DMS79 (cell line): ENCODE results near the gene ADAMTS15.

ENCODE experiments used
- DNase-seq: peaks from one replicate; lab custom pipeline; 2025; lab: John Stamatoyannopoulos, UW

ADAMTS15 gene

GRCh38 chr11:130478204-130478701 lies 29.8 kb downstream of the ADAMTS15 start:
- DNase-seq, result no peak

DNA sequence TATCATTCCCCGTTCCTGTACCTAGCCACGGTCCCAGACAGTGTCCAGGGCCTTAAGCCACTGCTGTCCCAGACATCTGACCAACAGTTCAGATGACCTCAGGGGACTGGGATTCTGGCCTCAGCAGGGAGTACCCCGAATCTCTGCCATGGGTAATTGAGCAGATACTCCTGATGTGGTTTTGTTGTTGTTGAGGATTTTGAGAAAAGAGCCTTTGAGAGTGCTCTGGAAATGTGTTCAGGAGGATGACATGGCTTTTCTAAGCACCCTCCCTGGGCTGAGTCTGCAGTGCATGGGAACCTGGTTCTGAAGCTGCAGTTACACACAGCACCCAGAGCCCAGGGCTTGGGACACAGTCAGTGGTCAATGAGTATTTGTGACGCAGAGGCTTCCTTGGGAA lies 30.4 kb downstream of the ADAMTS15 start:
- DNase-seq, result no peak

DNA sequence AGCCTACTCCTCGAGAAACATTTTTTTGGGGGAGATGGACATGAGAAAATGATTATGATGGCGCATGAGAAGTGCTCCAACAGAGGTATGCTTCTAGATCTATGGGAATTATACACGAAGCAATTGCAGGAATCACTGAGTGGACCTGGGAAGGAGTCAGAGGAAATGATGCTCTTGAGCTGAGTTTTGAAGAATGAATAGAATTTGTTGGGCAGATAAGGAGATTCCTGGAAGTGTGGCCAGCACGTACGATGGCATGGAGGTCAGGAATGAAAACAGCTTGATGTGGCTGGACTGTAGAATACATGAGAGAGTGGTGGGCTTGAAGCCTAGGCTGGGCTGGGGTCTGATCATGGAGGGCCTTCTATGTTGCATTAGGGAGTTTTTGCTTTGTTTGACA lies 31.7 kb downstream of the ADAMTS15 start:
- no peak for DNase-seq

GRCh38 chr11:130480711-130481140 lies 32.3 kb downstream of the ADAMTS15 start:
- DNase-seq, result no peak

GRCh38 chr11:130483124-130483523 lies 34.7 kb downstream of the ADAMTS15 start:
- no peak for DNase-seq

- no peak for DNase-seq
These were observed 37.5 kb downstream of the ADAMTS15 start for GRCh38 chr11:130485983-130486382.

DNA sequence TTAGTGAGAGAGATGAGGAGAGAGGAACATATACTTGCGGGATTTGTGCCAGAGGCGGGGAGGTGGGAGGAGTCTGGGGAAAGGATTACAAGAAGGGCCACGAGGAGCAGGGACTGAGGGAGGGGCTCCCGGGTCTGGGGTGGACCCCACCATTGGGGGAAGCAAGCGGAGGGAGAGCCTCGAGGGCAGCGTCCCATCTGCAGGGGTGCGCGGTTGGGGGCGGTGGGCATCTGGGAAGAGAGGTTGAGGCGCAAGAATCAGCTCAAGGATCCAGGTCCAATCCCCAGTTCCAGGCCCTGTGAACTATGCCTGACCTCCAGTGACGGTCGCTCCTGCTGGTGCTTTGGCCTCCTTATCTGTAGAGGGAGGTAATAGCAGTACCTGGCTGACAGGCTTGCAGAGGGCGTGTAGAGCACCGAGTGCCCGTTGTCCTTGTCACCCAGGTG lies 38.0 kb downstream of the ADAMTS15 start:
- no peak for DNase-seq

- DNase-seq, result no peak
These were observed 38.8 kb downstream of the ADAMTS15 start for GRCh38 chr11:130486987-130487923.

- no peak for DNase-seq
These were observed 39.7 kb downstream of the ADAMTS15 start for GRCh38 chr11:130487924-130488815.

GRCh38 chr11:130488848-130489584 lies 40.6 kb downstream of the ADAMTS15 start:
- no peak for DNase-seq

DNA sequence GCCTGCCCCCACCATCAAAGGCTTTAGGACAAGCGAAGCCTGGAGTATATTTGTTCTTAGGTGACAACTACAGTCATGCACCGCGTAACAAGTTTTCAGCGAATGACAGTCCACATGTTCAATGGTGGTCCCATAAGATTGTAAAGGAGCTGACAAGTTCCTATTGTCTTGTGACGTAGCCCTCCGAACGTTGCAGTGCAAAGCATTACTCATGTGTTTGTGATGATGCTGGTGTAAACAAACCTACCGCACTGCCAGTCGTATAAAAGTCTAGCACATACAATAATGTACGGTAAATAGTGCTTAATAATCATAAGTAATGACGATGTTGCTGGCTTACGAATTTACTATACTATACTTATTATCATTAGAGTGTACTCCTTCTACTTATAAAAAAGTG lies 41.3 kb downstream of the ADAMTS15 start:
- no peak for DNase-seq

- no peak for DNase-seq
These were observed 42.4 kb downstream of the ADAMTS15 start for GRCh38 chr11:130490682-130491449.

DNA sequence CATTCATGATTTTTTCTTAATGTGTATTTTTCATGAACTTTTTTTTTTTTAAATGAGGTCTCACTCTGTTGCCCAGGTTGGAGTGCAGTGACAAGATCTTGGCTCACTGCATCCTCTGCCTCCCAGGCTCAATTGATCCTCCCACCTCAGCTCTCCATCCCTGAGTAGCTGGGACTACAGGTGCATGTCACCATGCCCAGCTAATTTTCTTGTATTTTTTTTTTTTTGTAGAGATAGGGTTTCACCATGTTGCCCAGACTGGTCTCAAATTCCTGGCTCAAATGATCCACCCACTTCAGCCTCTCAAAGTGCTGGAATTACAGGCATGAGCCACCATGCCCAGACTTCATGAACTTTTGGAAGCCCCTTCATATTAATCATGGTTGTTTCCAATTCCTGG lies 49.7 kb downstream of the ADAMTS15 start:
- DNase-seq, result no peak

DNA sequence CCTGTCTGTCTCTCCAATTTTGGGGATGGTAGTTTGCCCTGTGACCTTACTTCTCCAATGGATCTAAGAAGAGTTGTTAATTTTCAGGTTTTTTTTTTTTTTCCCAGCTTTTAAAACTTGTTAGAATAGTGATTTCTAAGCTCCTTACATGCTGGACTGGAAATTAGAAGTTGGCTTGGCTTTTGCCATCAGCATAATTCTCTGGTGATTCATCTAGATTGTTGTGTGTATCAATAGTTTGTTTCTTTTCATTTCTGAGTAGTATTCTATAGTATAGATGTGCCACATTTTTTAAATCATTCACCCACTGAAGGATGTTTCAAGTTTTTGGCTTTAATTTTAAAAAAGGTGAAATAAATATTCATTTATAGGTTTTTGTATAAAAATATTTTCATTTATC lies 51.4 kb downstream of the ADAMTS15 start:
- DNase-seq, result no peak

DNA sequence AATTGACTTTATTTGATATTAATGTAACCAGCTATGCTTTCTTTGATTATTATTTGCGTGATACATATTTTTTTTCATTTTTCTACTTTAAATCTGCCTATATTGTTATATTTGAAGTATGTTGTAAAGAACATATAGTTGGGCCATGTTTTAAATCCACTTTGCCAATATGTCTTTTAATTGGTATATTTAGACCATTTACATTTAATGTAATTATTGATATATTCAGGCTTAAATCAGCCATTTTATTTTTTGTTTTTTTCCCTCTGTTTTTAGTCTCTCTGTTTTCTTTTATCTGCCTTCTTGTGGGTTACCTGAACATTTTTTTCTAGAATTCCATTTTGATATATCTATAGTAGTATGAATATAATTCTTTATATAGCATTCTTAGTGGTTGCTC lies 55.9 kb downstream of the ADAMTS15 start:
- no peak for DNase-seq

DNA sequence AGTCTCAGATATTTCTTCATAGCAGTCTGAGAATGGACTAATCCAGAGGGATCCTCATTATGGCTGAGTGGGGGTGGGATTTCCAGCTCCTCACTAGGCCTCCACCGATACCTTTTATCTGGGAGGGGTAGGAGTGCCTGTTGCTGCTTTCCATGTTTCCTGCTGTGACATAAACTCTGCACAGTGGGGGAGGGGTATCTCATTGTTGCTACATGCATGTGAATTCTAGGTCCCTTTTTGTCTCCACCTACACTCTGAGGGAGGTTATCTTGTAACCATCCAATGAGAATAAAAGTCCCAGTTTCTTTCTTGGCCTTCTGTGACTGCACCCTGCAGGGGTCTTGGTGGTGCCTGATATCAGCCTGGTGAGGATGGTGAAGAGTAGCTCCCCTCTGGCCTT lies 60.5 kb downstream of the ADAMTS15 start:
- DNase-seq, result no peak

GRCh38 chr11:130509942-130510341 lies 61.5 kb downstream of the ADAMTS15 start:
- DNase-seq, result no peak

- DNase-seq, result no peak
These were observed 62.1 kb downstream of the ADAMTS15 start for GRCh38 chr11:130510407-130511006.

- DNase-seq, result no peak
These were observed 63.3 kb downstream of the ADAMTS15 start for GRCh38 chr11:130511765-130512164.

DNA sequence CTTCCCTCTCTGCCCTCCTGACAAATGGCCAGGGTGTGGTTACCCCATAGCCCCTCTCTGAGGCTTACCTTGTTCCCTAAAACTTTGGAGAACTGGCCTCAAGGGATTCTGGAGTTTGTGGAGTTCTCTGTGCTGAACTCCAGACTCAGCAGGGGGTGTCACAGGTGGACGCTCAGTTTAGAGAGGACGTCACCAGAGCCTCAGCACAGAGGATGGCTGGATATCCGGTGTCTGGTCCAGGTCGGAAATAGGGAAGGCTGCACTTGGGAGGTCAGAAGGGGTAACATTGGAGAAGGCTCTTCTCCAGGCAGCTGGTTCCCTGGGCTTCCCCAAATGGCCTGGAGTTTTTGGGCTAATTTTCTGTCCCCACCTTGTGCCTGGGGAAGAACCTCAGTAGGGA lies 64.2 kb downstream of the ADAMTS15 start:
- DNase-seq, result no peak

DNA sequence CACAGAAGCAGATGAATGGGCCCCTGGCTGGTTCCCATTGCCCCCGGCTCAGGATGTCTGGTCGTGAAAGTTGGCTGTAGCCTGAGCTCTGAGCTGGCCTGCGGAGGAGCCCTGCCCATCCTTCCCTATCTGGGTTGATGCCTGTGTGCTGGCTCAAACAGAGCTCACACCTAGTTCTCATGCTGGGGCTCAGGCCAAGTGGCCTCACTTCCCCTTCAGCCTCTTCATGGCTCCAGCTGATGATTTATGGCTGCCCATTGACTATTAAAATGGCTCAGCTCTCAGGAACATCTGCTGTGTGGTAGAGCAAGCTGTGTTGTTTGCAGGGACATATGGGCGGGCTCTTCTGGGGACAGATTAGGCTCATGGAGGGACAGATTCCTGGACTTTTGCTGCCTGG lies 64.7 kb downstream of the ADAMTS15 start:
- DNase-seq, result peak; percentile 67
